Urothelium cell line (cell line): ENCODE data around the gene POGLUT2.

Experiments used
- DNase-seq: peaks from one replicate; pipeline ENCODE4 v3.0.0; 2011; ENCODE audit warnings: low spot score, mixed read lengths
- FAIRE-seq: peaks from 2 replicates; lab custom pipeline; 2011; peaks lifted over from hg19 to GRCh38; lab: Jason Lieb, UNC

Gene POGLUT2

GRCh38 chr13:102798581-102799425 is at the start of gene POGLUT2, which contains the start of gene BIVM:
POGLUT2 (minus strand) TSS chr13:102798976; CDS start chr13:102798670, 306 bp downstream.
BIVM (plus strand) TSS chr13:102799119; CDS start chr13:102807268, 8,149 bp downstream.
- DNase-seq = peak; percentile 92
- no peak for FAIRE-seq

- FAIRE-seq (no peak), DNase-seq (no peak)
These were observed 48.8 kb upstream of the POGLUT2 start for GRCh38 chr13:102847272-102848234.

- FAIRE-seq (no peak), DNase-seq (no peak)
These were observed 47.7 kb upstream of the POGLUT2 start for GRCh38 chr13:102846261-102847015.

GRCh38 chr13:102845630-102846260 is 47.0 kb upstream of the POGLUT2 start, which contains the start of gene ERCC5:
ERCC5 (plus strand) TSS chr13:102846032; CDS start chr13:102846267, 235 bp downstream.
- DNase-seq (peak; percentile 75), FAIRE-seq (no peak)

GRCh38 chr13:102845289-102845629 is 46.5 kb upstream of the POGLUT2 start:
- FAIRE-seq (no peak), DNase-seq (no peak)

GRCh38 chr13:102839462-102839861 is 40.7 kb upstream of the POGLUT2 start:
- DNase-seq = no peak
- no peak for FAIRE-seq

- DNase-seq = no peak
- FAIRE-seq = no peak
These were observed 40.2 kb upstream of the POGLUT2 start for GRCh38 chr13:102838982-102839381.

GRCh38 chr13:102838273-102838672 is 39.5 kb upstream of the POGLUT2 start:
- DNase-seq (no peak), FAIRE-seq (no peak)

GRCh38 chr13:102836471-102836870 is 37.7 kb upstream of the POGLUT2 start:
- FAIRE-seq = no peak

GRCh38 chr13:102830646-102831045 is 31.9 kb upstream of the POGLUT2 start:
- no peak for FAIRE-seq
- DNase-seq = no peak

More at GRCh38 chr13:102836471-102836870, 37.7 kb upstream of the POGLUT2 start:
- DNase-seq = no peak

- peak; percentile 4 for DNase-seq
- FAIRE-seq = no peak
These were observed 27.3 kb upstream of the POGLUT2 start for GRCh38 chr13:102825921-102826706.

GRCh38 chr13:102825400-102825799 is 26.6 kb upstream of the POGLUT2 start:
- FAIRE-seq (no peak), DNase-seq (no peak)

GRCh38 chr13:102817907-102818306 is 19.1 kb upstream of the POGLUT2 start:
- no peak for FAIRE-seq
- DNase-seq = no peak

GRCh38 chr13:102817241-102817640 is 18.5 kb upstream of the POGLUT2 start:
- FAIRE-seq (no peak), DNase-seq (no peak)

- FAIRE-seq (no peak), DNase-seq (no peak)
These were observed 17.9 kb upstream of the POGLUT2 start for GRCh38 chr13:102816708-102817107.

- FAIRE-seq = no peak
These were observed 17.0 kb upstream of the POGLUT2 start for GRCh38 chr13:102815788-102816187.

GRCh38 chr13:102814793-102815192 is 16.0 kb upstream of the POGLUT2 start:
- FAIRE-seq (no peak), DNase-seq (no peak)

More at GRCh38 chr13:102815788-102816187, 17.0 kb upstream of the POGLUT2 start:
- DNase-seq = no peak

GRCh38 chr13:102814025-102814607 is 15.3 kb upstream of the POGLUT2 start:
- FAIRE-seq (no peak), DNase-seq (no peak)
